Esophagus muscularis mucosa (tissue), 4 donors: ENCODE data around the gene NXN. TPM values are rescaled to one million over a fixed set of nuclear protein-coding genes. Genes with fewer than 3 reads are reported as not detected.
"Not testable (repeated sequence)": the region's sequence is repeated elsewhere in the genome, so short reads cannot be mapped to it uniquely, and the experiment has no call there.

Experiments used
- DNase-seq: peaks from one replicate; pipeline ENCODE4 v3.0.0-alpha.2; 2017; ENCODE audit errors: extremely low spot score
- H3K27ac ChIP-seq, 4 donors: fragments of 200-600 bp; sonication (generic); replicated peaks in 1 of 4; 1 replicate in 3 of 4; 2 replicates in 1 of 4; pipeline ENCODE4 v1.5.1; 2016 to 2019; ENCODE audit warnings: mild to moderate bottlenecking in 1 of 4
- H3K27me3 ChIP-seq, 4 donors: fragments of 200-600 bp; sonication (generic); one replicate each; pipeline versions ENCODE4 v1.5.1 to v1.6.0; 2016 to 2019
- H3K36me3 ChIP-seq, 4 donors: fragments of 200-600 bp; sonication (generic); one replicate each; pipeline ENCODE4 v1.5.1; 2016 to 2019
- H3K4me1 ChIP-seq, 4 donors: fragments of 200-600 bp; sonication (generic); one replicate each; pipeline ENCODE4 v1.5.1; 2016 to 2019
- H3K4me3 ChIP-seq, 4 donors: fragments of 200-600 bp; sonication (generic); 1 replicate in 2 of 4; 2 replicates in 2 of 4; pipeline ENCODE4 v1.5.1; 2016 to 2019; ENCODE audit warnings: mild to moderate bottlenecking in 4 of 4, moderate library complexity in 1 of 4
- H3K9me3 ChIP-seq, 4 donors: fragments of 200-600 bp; sonication (generic); 1 replicate in 3 of 4; 2 replicates in 1 of 4; pipeline ENCODE4 v1.5.1; 2016 to 2019
- CTCF ChIP-seq, 3 experiments: fragments of 200-600 bp in 2 of 3; fragments of 450-650 bp in 1 of 3; sonication (generic) in 2 of 3; IDR thresholded peaks; one replicate each; pipeline ENCODE4 v1.5.1; 2017 to 2019; ENCODE audit warnings: antibody characterized with exemption in 3 of 3, mild to moderate bottlenecking in 2 of 3, moderate library complexity in 1 of 3
- EP300 ChIP-seq: sonication (generic); formaldehyde crosslinking; IDR thresholded peaks from one replicate; pipeline ENCODE4 v1.6.1; 2017; ENCODE audit warnings: antibody characterized with exemption
- POLR2A ChIP-seq: fragments of 450-650 bp; IDR thresholded peaks from one replicate; pipeline ENCODE4 v1.6.1; 2017; ENCODE audit warnings: antibody characterized with exemption, moderate library complexity, mild to moderate bottlenecking, low read depth
- POLR2AphosphoS5 ChIP-seq, 2 donors: sonication (generic); formaldehyde crosslinking; IDR thresholded peaks; one replicate each; pipeline ENCODE4 v1.6.1; 2017; ENCODE audit warnings: antibody characterized with exemption in 2 of 2
- WGBS: methylation state at CpG from one replicate; pipeline ENCODE4 v1.1.5; 2018; 5-methylcytosine and 5-hydroxymethylcytosine counted together
- intact Hi-C: fragments of 100-400 bp; cut with DNase I; formaldehyde crosslinking; loops from one replicate; pipeline ENCODE4 v1.15.1; 2023
- total RNA-seq, 4 donors: library from RNA; depleted of rRNA; stranded (reverse); fragments of >200 nt; gene quantifications; one replicate each; pipeline versions ENCODE4 v1.1.0 to v1.2.1, GENCODE V29; 2016

NXN gene
- total RNA-seq, 4 donors from 2014 or later = 37.0 to 65.6 (median 49.8) TPM

GRCh38 chr17:835263-835662 lies 144.3 kb downstream of the NXN start:
- 39% methylated on average over 9 of the region's 9 CpGs for WGBS
- DNase-seq = no peak
- intact Hi-C loops = no loop called here
- Histone ChIP-seq H3K27ac (peak overlapping the region; percentile 73 to 76 (median 74)), H3K36me3 (no peaks in the 10 kb centered on the region), H3K4me3 (no peak overlapping the region), H3K27me3 (no peaks in the 10 kb centered on the region), H3K9me3 (no peaks in the 10 kb centered on the region), H3K4me1 (peaks cover 0 to 25% (median 16%) of the 10 kb centered on the region in 4 donors)
- TF ChIP-seq EP300 (no peak), POLR2AphosphoS5 (IDR thresholded peaks at IDR 0.05) (peak; percentile 40 to 50)

- H3K4me1 ChIP-seq = peaks cover 0 to 25% (median 16%) of the 10 kb centered on the region in 4 donors
- H3K36me3 ChIP-seq = no peaks in the 10 kb centered on the region
- peak overlapping the region in 1 of 4 donors; percentile 76 for H3K27ac ChIP-seq
- 100% methylated on average over 3 of the region's 6 CpGs for WGBS
- no peak for DNase-seq
- no peaks in the 10 kb centered on the region for H3K9me3 ChIP-seq
- no peaks in the 10 kb centered on the region for H3K27me3 ChIP-seq
- H3K4me3 ChIP-seq = no peak overlapping the region
- intact Hi-C loops = no loop called here
- TF ChIP-seq POLR2AphosphoS5 (IDR thresholded peaks at IDR 0.05) (no peak), POLR2A (no peak), EP300 (no peak), CTCF (IDR thresholded peaks at IDR 0.05) (no peak)
Measured at GRCh38 chr17:834136-834535, 145.4 kb downstream of the NXN start.

GRCh38 chr17:830950-831349 lies 148.6 kb downstream of the NXN start:
- no peak for TF ChIP-seq CTCF (IDR thresholded peaks at IDR 0.05)
- TF ChIP-seq POLR2AphosphoS5 (IDR thresholded peaks at IDR 0.05) = no peak
- TF ChIP-seq EP300 = no peak
- no peak for TF ChIP-seq POLR2A
- Histone ChIP-seq H3K4me1 (peaks cover 0 to 16% (median 12%) of the 10 kb centered on the region in 4 donors), H3K27ac (no peak overlapping the region), H3K27me3 (no peaks in the 10 kb centered on the region), H3K4me3 (no peak overlapping the region), H3K9me3 (no peaks in the 10 kb centered on the region), H3K36me3 (peaks cover 0 to 1% (median 0%) of the 10 kb centered on the region in 4 donors)
- intact Hi-C loops = no loop called here
- WGBS = 89% methylated on average over 7 of the region's 7 CpGs
- DNase-seq = no peak

GRCh38 chr17:830381-830780 lies 149.2 kb downstream of the NXN start:
- WGBS = 85% methylated on average over 19 of the region's 19 CpGs
- H3K27ac ChIP-seq = no peak overlapping the region
- TF ChIP-seq EP300 (no peak), CTCF (IDR thresholded peaks at IDR 0.05) (no peak), POLR2A (no peak), POLR2AphosphoS5 (IDR thresholded peaks at IDR 0.05) (no peak)

GRCh38 chr17:829614-830013 lies 150.0 kb downstream of the NXN start:
- intact Hi-C loops, H3K27me3 ChIP-seq, DNase-seq, H3K9me3 ChIP-seq, H3K27ac ChIP-seq, H3K4me1 ChIP-seq, H3K4me3 ChIP-seq: not testable (repeated sequence)
- peaks cover 6 to 15% (median 10%) of the 10 kb centered on the region in 4 donors for H3K36me3 ChIP-seq
- WGBS = 64% methylated on average over 3 of the region's 3 CpGs

More at GRCh38 chr17:830381-830780, 149.2 kb downstream of the NXN start:
- intact Hi-C loops = no loop called here
- H3K36me3 ChIP-seq = peaks cover 2 to 7% (median 3%) of the 10 kb centered on the region in 4 donors
- no peaks in the 10 kb centered on the region for H3K9me3 ChIP-seq
- no peaks in the 10 kb centered on the region for H3K27me3 ChIP-seq
- peaks cover 0 to 13% (median 9%) of the 10 kb centered on the region in 4 donors for H3K4me1 ChIP-seq
- no peak overlapping the region for H3K4me3 ChIP-seq
- DNase-seq = no peak

- Histone ChIP-seq H3K27ac (no peak overlapping the region), H3K4me3 (no peak overlapping the region), H3K4me1 (peaks cover 0 to 5% (median 0%) of the 10 kb centered on the region in 4 donors), H3K27me3 (no peaks in the 10 kb centered on the region), H3K36me3 (peaks cover 6 to 21% (median 10%) of the 10 kb centered on the region in 4 donors), H3K9me3 (no peaks in the 10 kb centered on the region)
- WGBS = 78% methylated on average over 5 of the region's 5 CpGs
- intact Hi-C loops = no loop called here
- TF ChIP-seq CTCF (IDR thresholded peaks at IDR 0.05) = no peak
- no peak for TF ChIP-seq EP300
- TF ChIP-seq POLR2A = no peak
- TF ChIP-seq POLR2AphosphoS5 (IDR thresholded peaks at IDR 0.05) = no peak
- no peak for DNase-seq
Measured at GRCh38 chr17:828761-829160, 150.8 kb downstream of the NXN start.
